ENCODE measurements around the gene DNMT3A. TPM values are rescaled to one million over a fixed set of nuclear protein-coding genes. Genes with fewer than 3 reads are reported as not detected.

Gene DNMT3A
- total RNA-seq, 1 donor: 11.7 TPM

- no peak for TF ChIP-seq CTCF (IDR thresholded peaks at IDR 0.05; ENCODE audit: insufficient read depth, low read depth, low read length)
- no peak for DNase-seq (ENCODE audit: low read depth)
- no peak overlapping the region for H3K4me3 ChIP-seq (ENCODE audit: low read depth, low read length)
Observed at GRCh38 chr2:25230198-25230947, 111.4 kb downstream of the DNMT3A start.

- no peak for DNase-seq (ENCODE audit: low read depth)
- no peak for TF ChIP-seq CTCF (IDR thresholded peaks at IDR 0.05; ENCODE audit: insufficient read depth, low read depth, low read length)
- H3K4me3 ChIP-seq (ENCODE audit: low read depth, low read length): no peak overlapping the region
Observed at GRCh38 chr2:25229279-25230197, 112.2 kb downstream of the DNMT3A start.

DNA sequence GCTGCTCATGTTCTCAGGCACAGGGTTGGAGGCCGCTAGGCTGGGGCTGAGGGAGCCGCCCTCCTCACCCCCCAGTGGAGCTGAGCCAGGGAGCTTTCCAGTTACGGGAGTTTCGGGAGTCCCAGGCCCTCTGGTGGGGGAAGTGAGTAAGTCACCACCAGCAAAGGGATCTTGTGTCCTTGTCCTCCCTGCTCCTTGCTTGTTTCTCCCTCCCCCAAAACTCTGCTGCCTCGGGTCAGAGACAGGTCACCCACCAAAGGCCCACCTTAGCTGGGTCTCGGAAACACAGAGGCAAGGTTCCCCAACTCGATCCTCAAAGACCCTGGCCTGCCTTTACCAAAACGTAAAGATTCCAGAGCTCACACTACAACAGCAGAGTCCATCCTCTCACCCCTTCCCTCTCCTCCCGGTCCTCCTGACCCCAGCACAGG lies 112.9 kb downstream of the DNMT3A start:
- peak; percentile 84 for TF ChIP-seq CTCF (IDR thresholded peaks at IDR 0.05; ENCODE audit: insufficient read depth, low read depth, low read length)
- peak; percentile 73 for DNase-seq (ENCODE audit: low read depth)
- no peak overlapping the region for H3K4me3 ChIP-seq (ENCODE audit: low read depth, low read length)

GRCh38 chr2:25227576-25227975 lies 114.1 kb downstream of the DNMT3A start:
- no peak overlapping the region for H3K4me3 ChIP-seq (ENCODE audit: low read depth, low read length)
- no peak for DNase-seq (ENCODE audit: low read depth)
- TF ChIP-seq CTCF (IDR thresholded peaks at IDR 0.05; ENCODE audit: insufficient read depth, low read depth, low read length): no peak

GRCh38 chr2:25226827-25227226 lies 114.9 kb downstream of the DNMT3A start:
- no peak for TF ChIP-seq CTCF (IDR thresholded peaks at IDR 0.05; ENCODE audit: insufficient read depth, low read depth, low read length)
- no peak overlapping the region for H3K4me3 ChIP-seq (ENCODE audit: low read depth, low read length)
- DNase-seq (ENCODE audit: low read depth): no peak

DNA sequence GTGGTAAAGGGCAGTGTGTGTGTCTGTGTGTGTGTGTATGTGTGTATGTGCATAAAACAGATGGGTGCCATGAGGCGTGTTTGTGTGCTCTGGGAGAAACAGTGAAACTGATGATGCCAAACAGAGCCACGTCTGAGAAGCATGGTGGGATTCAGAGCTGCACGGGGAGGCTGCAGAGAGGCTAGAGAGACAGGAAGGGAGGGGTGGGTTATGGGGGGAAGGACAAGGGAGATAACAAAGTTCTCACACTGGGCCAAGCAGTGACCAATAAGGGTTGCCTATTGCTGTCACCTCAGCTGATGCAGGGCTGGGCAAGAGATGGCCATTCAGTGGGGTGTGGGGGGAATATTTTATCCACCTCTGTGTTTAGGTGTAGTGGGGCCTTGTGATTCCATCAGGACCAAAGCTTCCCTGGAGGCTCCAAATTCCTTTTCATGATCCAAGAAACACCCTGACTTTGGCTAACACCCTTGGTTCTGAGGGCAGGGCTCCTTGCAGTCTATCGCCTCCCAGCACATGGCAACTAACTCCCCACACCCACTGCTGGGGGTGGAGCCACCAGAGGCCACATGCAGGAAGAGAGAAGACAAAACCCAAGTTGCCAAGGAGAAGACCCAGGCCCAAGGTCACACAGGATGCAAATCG lies 119.1 kb downstream of the DNMT3A start:
- TF ChIP-seq CTCF (IDR thresholded peaks at IDR 0.05; ENCODE audit: insufficient read depth, low read depth, low read length): no peak
- H3K4me3 ChIP-seq (ENCODE audit: low read depth, low read length): no peak overlapping the region
- DNase-seq (ENCODE audit: low read depth): no peak

Measured in fibroblast of villous mesenchyme (primary cell).